BLaER1 (cell line): ENCODE data around the gene NBEAL2.
A peak's percentile ranks its signal among the peaks of the same experiment; 100 is the strongest.

Experiments
- H3K27ac ChIP-seq: shearing (Covaris generic); formaldehyde crosslinking; 2 replicates; pipeline ENCODE4 v1.8.1; 2022
- H3K27me3 ChIP-seq: shearing (Covaris generic); formaldehyde crosslinking; 2 replicates; pipeline ENCODE4 v1.8.1; 2022
- H3K36me3 ChIP-seq: shearing (Covaris generic); formaldehyde crosslinking; 2 replicates; pipeline ENCODE4 v1.8.1; 2022
- H3K4me1 ChIP-seq: shearing (Covaris generic); formaldehyde crosslinking; 2 replicates; pipeline ENCODE4 v1.8.1; 2022
- H3K4me2 ChIP-seq: shearing (Covaris generic); formaldehyde crosslinking; 2 replicates; pipeline ENCODE4 v1.8.1; 2022
- H3K4me3 ChIP-seq: shearing (Covaris generic); formaldehyde crosslinking; 2 replicates; pipeline ENCODE4 v1.8.1; 2022
- H3K9ac ChIP-seq: shearing (Covaris generic); formaldehyde crosslinking; 2 replicates; pipeline ENCODE4 v1.8.1; 2022
- H3K9me3 ChIP-seq: shearing (Covaris generic); formaldehyde crosslinking; 2 replicates; pipeline ENCODE4 v1.8.1; 2022
- H4K20me1 ChIP-seq: shearing (Covaris generic); formaldehyde crosslinking; 2 replicates; pipeline ENCODE4 v1.8.1; 2022
- Cebpa-rat ChIP-seq: shearing (Covaris generic); IDR thresholded peaks from 2 replicates; pipeline ENCODE4 v1.8.1; 2022

The NBEAL2 gene

GRCh38 chr3:46997453-46998091 is 18.1 kb downstream of the NBEAL2 start:
- H3K36me3 ChIP-seq: peaks cover 82% of the 10 kb centered on the region
- peak overlapping the region; percentile 72 for H3K27ac ChIP-seq
- no peak overlapping the region for H3K4me3 ChIP-seq
- no peaks in the 10 kb centered on the region for H4K20me1 ChIP-seq
- 0 out of 2 replicates have a peak overlapping the region, but pooled peaks have one; percentile 28 for H3K9ac ChIP-seq
- H3K9me3 ChIP-seq: no peaks in the 10 kb centered on the region
- H3K4me1 ChIP-seq: peaks cover 49% of the 10 kb centered on the region
- H3K27me3 ChIP-seq: no peaks in the 10 kb centered on the region
- no peak for TF ChIP-seq Cebpa-rat
- peak overlapping the region; percentile 75 for H3K4me2 ChIP-seq

- H4K20me1 ChIP-seq: no peaks in the 10 kb centered on the region
- H3K27me3 ChIP-seq: no peaks in the 10 kb centered on the region
- TF ChIP-seq Cebpa-rat: no peak
- H3K4me2 ChIP-seq: peak overlapping the region; percentile 75
- H3K36me3 ChIP-seq: peaks cover 82% of the 10 kb centered on the region
- H3K27ac ChIP-seq: peak overlapping the region; percentile 72
- peak overlapping the region; percentile 28; the same call in 1 of the 2 replicates for H3K9ac ChIP-seq
- no peak overlapping the region for H3K4me3 ChIP-seq
- H3K9me3 ChIP-seq: no peaks in the 10 kb centered on the region
- peaks cover 45% of the 10 kb centered on the region for H3K4me1 ChIP-seq
Measured at GRCh38 chr3:46998121-46998851, 18.8 kb downstream of the NBEAL2 start.

DNA sequence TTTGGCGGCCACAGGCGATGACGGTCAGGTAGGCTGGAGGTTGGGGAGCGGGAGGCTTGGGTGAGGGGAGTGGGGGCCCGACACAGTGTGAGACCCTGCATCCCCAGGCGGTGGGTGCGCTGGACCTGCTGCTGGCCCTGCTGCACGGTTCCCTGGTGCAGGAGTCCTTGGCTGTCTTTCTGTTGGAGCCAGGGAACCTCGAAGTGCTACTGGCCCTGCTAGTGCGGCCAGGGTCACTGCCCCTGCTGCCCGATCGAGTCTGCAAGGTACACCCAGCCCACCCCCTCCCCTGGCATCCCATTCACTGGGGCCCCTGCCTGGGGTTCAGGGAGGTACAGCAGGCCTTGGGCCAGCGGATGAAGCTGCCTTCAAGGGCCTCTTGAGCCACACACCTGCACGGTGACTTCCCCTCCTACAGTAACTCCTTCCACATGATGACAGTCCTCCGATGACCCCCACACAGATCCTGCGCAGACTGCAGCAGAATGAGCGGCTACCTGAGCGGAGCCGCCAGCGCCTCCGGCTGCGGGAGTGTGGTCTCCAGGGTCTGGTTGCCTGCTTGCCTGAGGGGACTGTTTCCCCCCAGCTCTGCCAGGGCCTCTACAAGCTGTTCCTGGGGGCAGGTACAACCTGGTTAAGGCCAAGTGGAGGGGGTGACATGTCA is 19.5 kb downstream of the NBEAL2 start:
- Histone ChIP-seq H3K27me3 (no peaks in the 10 kb centered on the region), H3K27ac (peak overlapping the region; percentile 72; the same call in 1 of the 2 replicates), H3K36me3 (peaks cover 82% of the 10 kb centered on the region), H3K4me3 (no peak overlapping the region), H3K9ac (no peak overlapping the region), H4K20me1 (no peaks in the 10 kb centered on the region), H3K9me3 (no peaks in the 10 kb centered on the region), H3K4me2 (peak overlapping the region; percentile 75), H3K4me1 (peaks cover 45% of the 10 kb centered on the region)
- TF ChIP-seq Cebpa-rat: no peak

DNA sequence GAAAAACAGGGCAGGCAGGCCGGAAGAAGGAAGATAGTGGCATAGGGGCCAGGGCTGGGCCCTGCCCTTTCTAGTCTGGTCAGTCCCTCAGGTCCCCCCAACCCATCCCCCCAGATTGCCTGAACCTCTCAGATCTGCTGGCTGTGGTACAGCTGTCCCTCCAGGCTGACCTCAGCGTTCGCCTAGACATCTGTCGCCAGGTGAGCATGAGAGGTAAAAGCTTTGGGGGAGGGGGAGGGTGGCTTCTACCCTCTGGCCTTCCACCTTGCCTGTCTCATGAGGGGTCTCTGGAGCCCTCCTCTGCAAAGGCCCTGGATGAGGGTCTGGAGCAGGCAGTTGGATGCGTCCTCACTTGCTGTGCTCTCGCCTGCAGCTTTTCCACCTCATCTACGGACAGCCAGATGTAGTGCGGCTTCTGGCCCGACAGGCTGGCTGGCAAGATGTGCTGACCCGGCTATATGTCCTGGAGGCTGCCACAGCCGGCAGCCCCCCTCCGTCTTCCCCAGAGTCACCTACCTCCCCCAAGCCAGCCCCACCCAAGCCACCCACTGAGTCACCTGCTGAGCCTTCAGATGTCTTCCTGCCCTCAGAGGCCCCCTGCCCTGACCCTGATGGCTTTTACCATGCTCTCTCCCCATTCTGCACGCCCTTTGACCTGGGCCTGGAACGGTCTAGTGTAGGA is 20.2 kb downstream of the NBEAL2 start:
- H3K4me3 ChIP-seq: no peak overlapping the region
- no peaks in the 10 kb centered on the region for H4K20me1 ChIP-seq
- peak overlapping the region; percentile 72; the same call in 1 of the 2 replicates for H3K27ac ChIP-seq
- peaks cover 84% of the 10 kb centered on the region for H3K36me3 ChIP-seq
- H3K27me3 ChIP-seq: no peaks in the 10 kb centered on the region
- H3K9ac ChIP-seq: no peak overlapping the region
- no peak overlapping the region for H3K4me2 ChIP-seq
- peaks cover 45% of the 10 kb centered on the region for H3K4me1 ChIP-seq
- no peak for TF ChIP-seq Cebpa-rat
- H3K9me3 ChIP-seq: no peaks in the 10 kb centered on the region

DNA sequence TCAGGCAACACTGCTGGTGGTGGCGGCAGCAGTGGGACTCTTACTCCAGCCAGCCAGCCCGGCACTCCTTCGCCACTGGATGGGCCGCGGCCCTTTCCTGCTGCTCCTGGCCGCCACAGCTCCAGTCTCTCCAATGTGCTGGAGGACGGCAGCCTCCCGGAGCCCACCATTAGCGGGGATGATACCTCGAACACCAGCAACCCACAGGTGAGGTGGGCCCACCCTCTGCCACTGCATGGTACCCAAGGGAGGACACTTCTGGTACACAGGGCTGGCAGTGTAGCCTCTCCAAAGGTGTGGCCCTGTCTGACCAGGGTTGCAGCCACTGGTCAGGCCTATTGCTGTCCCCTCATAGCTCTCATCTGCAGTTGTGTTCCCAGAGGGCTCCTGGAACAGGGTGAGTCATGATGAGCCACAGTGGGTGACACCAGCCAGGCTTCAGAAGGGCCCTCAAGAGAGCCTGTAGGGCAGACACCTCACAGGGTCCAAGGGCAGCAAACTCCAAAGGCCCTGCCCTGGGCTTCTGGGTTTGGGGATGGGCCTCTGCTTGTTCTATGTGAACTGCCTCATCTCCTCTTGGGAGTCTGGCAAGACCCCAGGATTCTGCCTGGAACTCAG is 20.8 kb downstream of the NBEAL2 start:
- no peaks in the 10 kb centered on the region for H4K20me1 ChIP-seq
- peak overlapping the region; percentile 53 for H3K9ac ChIP-seq
- H3K4me2 ChIP-seq: no peak overlapping the region
- peaks cover 45% of the 10 kb centered on the region for H3K4me1 ChIP-seq
- no peaks in the 10 kb centered on the region for H3K9me3 ChIP-seq
- H3K36me3 ChIP-seq: peaks cover 84% of the 10 kb centered on the region
- H3K4me3 ChIP-seq: no peak overlapping the region
- TF ChIP-seq Cebpa-rat: no peak
- H3K27me3 ChIP-seq: no peaks in the 10 kb centered on the region
- H3K27ac ChIP-seq: peak overlapping the region; percentile 60

GRCh38 chr3:47000922-47001730 is 21.7 kb downstream of the NBEAL2 start:
- no peaks in the 10 kb centered on the region for H3K9me3 ChIP-seq
- peak overlapping the region; percentile 53; the same call in 1 of the 2 replicates for H3K9ac ChIP-seq
- H3K4me2 ChIP-seq: no peak overlapping the region
- H4K20me1 ChIP-seq: no peaks in the 10 kb centered on the region
- H3K4me3 ChIP-seq: no peak overlapping the region
- peaks cover 84% of the 10 kb centered on the region for H3K36me3 ChIP-seq
- H3K4me1 ChIP-seq: peaks cover 42% of the 10 kb centered on the region
- TF ChIP-seq Cebpa-rat: no peak
- H3K27me3 ChIP-seq: no peaks in the 10 kb centered on the region
- H3K27ac ChIP-seq: peak overlapping the region; percentile 60

GRCh38 chr3:47001731-47002170 is 22.3 kb downstream of the NBEAL2 start:
- Histone ChIP-seq H3K4me1 (peaks cover 40% of the 10 kb centered on the region), H3K9me3 (no peaks in the 10 kb centered on the region), H3K27me3 (no peaks in the 10 kb centered on the region), H3K36me3 (peaks cover 86% of the 10 kb centered on the region), H3K4me2 (no peak overlapping the region), H4K20me1 (no peaks in the 10 kb centered on the region), H3K9ac (no peak overlapping the region), H3K27ac (no peak overlapping the region), H3K4me3 (no peak overlapping the region)
- no peak for TF ChIP-seq Cebpa-rat

DNA sequence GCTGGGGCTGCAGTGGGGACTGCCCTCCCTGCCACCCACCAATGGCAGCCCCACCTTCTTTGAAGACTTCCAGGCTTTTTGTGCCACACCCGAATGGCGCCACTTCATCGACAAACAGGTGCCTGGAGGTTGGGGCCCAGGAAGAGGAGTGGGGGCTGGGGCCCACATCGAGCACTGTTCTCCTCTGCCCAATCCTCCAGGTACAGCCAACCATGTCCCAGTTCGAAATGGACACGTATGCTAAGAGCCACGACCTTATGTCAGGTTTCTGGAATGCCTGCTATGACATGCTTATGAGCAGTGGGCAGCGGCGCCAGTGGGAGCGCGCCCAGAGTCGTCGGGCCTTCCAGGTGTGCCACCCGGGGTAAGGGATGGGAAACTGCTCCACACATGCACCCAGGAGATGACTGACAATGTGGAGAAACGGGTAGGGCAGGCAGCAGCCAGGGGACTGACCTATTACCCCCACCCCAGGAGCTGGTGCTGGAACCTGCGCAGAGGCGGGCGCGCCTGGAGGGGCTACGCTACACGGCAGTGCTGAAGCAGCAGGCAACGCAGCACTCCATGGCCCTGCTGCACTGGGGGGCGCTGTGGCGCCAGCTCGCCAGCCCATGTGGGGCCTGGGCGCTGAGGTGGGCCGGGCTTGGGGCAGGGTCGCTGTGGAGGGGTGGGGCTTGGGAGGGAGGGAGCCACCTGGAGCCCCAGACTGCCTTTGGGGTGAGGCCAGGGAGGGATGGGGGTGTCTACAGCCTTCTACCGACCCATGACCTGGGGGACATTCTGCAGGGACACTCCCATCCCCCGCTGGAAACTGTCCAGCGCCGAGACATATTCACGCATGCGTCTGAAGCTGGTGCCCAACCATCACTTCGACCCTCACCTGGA is 22.9 kb downstream of the NBEAL2 start:
- Histone ChIP-seq H3K4me3 (no peak overlapping the region), H3K9ac (no peak overlapping the region), H3K27ac (no peak overlapping the region), H3K4me2 (no peak overlapping the region), H4K20me1 (no peaks in the 10 kb centered on the region), H3K9me3 (no peaks in the 10 kb centered on the region), H3K4me1 (peaks cover 40% of the 10 kb centered on the region), H3K27me3 (no peaks in the 10 kb centered on the region), H3K36me3 (peaks cover 92% of the 10 kb centered on the region)
- TF ChIP-seq Cebpa-rat: no peak
